Natural killer cell (primary cell): ENCODE data around the gene R3HDM2. TPM values are rescaled to one million over a fixed set of nuclear protein-coding genes. Genes with fewer than 3 reads are reported as not detected.

Source experiments
- ATAC-seq, 3 donors: fragments of 150-1000 bp in 2 of 3; fragments of 200-7000 bp in 1 of 3; cut with Tn5 transposase; 1 replicate in 1 of 3; 2 replicates in 2 of 3; pipeline ENCODE4 v1.10.0; 2021; ENCODE audit warnings: mild to moderate bottlenecking in 2 of 3, moderate library complexity in 2 of 3
- DNase-seq, 2 donors: peaks; one replicate each; pipeline versions ENCODE4 v3.0.0 to v3.0.0-alpha.2; 2013 to 2021; ENCODE audit warnings: mixed read lengths in 1 of 2
- H3K27ac ChIP-seq: one replicate; pipeline ENCODE4 v1.5.1; 2013; ENCODE audit warnings: mild to moderate bottlenecking, low read length
- H3K27me3 ChIP-seq: one replicate; pipeline ENCODE4 v1.6.1; 2013; ENCODE audit warnings: low read length; ENCODE audit not compliant: control insufficient read depth, insufficient read depth
- H3K36me3 ChIP-seq: one replicate; pipeline ENCODE4 v1.6.1; 2013; ENCODE audit warnings: low read length; ENCODE audit not compliant: control insufficient read depth, insufficient read depth
- H3K4me1 ChIP-seq: one replicate; pipeline ENCODE4 v1.6.1; 2013; ENCODE audit warnings: low read length; ENCODE audit not compliant: control insufficient read depth, insufficient read depth
- H3K4me3 ChIP-seq: one replicate; pipeline ENCODE4 v1.5.1; 2013; ENCODE audit warnings: low read length
- H3K9me3 ChIP-seq: one replicate; pipeline ENCODE4 v1.6.1; 2013; ENCODE audit warnings: low read length; ENCODE audit not compliant: control insufficient read depth, insufficient read depth
- H3K27ac Mint-ChIP-seq, 2 donors: one replicate each; pipeline ENCODE4 v1.8.0; 2022; ENCODE audit warnings: mild to moderate bottlenecking in 2 of 2, mixed read lengths in 2 of 2, moderate library complexity in 1 of 2
- H3K27me3 Mint-ChIP-seq, 2 donors: one replicate each; pipeline ENCODE4 v1.8.0; 2022; ENCODE audit warnings: low read depth in 2 of 2, mixed read lengths in 2 of 2
- H3K36me3 Mint-ChIP-seq: one replicate; pipeline ENCODE4 v1.8.0; 2022; ENCODE audit warnings: mixed read lengths
- H3K4me1 Mint-ChIP-seq, 2 donors: one replicate each; pipeline ENCODE4 v1.8.0; 2022; ENCODE audit warnings: mixed read lengths in 2 of 2
- H3K4me3 Mint-ChIP-seq: one replicate; pipeline ENCODE4 v1.8.0; 2022; ENCODE audit warnings: mild to moderate bottlenecking, moderate library complexity, mixed read lengths
- H3K9me3 Mint-ChIP-seq, 2 donors: one replicate each; pipeline ENCODE4 v1.8.0; 2022; ENCODE audit warnings: mixed read lengths in 2 of 2
- CTCF ChIP-seq: fragments of 200-600 bp; IDR thresholded peaks from one replicate; pipeline ENCODE4 v1.8.0; 2022; ENCODE audit warnings: antibody characterized with exemption
- WGBS: methylation state at CpG from one replicate; pipeline ENCODE4 v1.1.7; 2013; ENCODE audit warnings: missing lambda C conversion rate; ENCODE audit not compliant: insufficient coverage; 5-methylcytosine and 5-hydroxymethylcytosine counted together
- intact Hi-C: fragments of 100-400 bp; cut with micrococcal nuclease; formaldehyde crosslinking; loops from one replicate; pipeline ENCODE4 v1.14.2; 2022
- total RNA-seq, 4 donors: library from RNA; stranded (reverse); fragments of 120-200 nt in 1 of 4; gene quantifications; one replicate each; pipeline versions ENCODE4 v1.2.3 to v1.2.4, GENCODE V29; 2013 to 2022

The R3HDM2 gene
- total RNA-seq, 3 donors from 2014 or later (not counting 1 experiment from before 2014, with no cell fraction given), result 110 to 124 (median 123) TPM

- intact Hi-C loops, result no loop called here
- no peak overlapping the region for H3K4me3 Mint-ChIP-seq
- peaks cover 0 to 5% of the 10 kb centered on the region in 2 donors for H3K27me3 Mint-ChIP-seq
Observed at GRCh38 chr12:57205186-57205585, 225.7 kb downstream of the R3HDM2 start.

GRCh38 chr12:57204454-57204853, 226.4 kb downstream of the R3HDM2 start:
- H3K27me3 Mint-ChIP-seq, result peaks cover 0 to 5% of the 10 kb centered on the region in 2 donors
- Histone ChIP-seq H3K27me3 (no peaks in the 10 kb centered on the region), H3K4me1 (no peaks in the 10 kb centered on the region), H3K36me3 (no peaks in the 10 kb centered on the region), H3K27ac (no peak overlapping the region), H3K9me3 (no peaks in the 10 kb centered on the region), H3K4me3 (no peak overlapping the region)
- no peaks in the 10 kb centered on the region for H3K36me3 Mint-ChIP-seq
- no peak overlapping the region for H3K27ac Mint-ChIP-seq
- intact Hi-C loops, result no loop called here
- no peaks in the 10 kb centered on the region for H3K4me1 Mint-ChIP-seq
- no peak for ATAC-seq
- H3K9me3 Mint-ChIP-seq, result no peaks in the 10 kb centered on the region
- no peak for TF ChIP-seq CTCF
- DNase-seq, result no peak
- 91% methylated on average over 19 of the region's 19 CpGs for WGBS
- H3K4me3 Mint-ChIP-seq, result no peak overlapping the region

More at GRCh38 chr12:57205186-57205585, 225.7 kb downstream of the R3HDM2 start:
- no peak overlapping the region for H3K27ac Mint-ChIP-seq
- TF ChIP-seq CTCF, result no peak
- no peaks in the 10 kb centered on the region for H3K4me1 ChIP-seq
- H3K9me3 ChIP-seq, result no peaks in the 10 kb centered on the region
- no peaks in the 10 kb centered on the region for H3K36me3 Mint-ChIP-seq
- H3K27ac ChIP-seq, result no peak overlapping the region
- no peak overlapping the region for H3K4me3 ChIP-seq
- no peaks in the 10 kb centered on the region for H3K27me3 ChIP-seq
- ATAC-seq (no peak), DNase-seq (no peak)
- no peaks in the 10 kb centered on the region for H3K36me3 ChIP-seq
- no peaks in the 10 kb centered on the region for H3K4me1 Mint-ChIP-seq
- WGBS, result 94% methylated on average over 23 of the region's 26 CpGs
- no peaks in the 10 kb centered on the region for H3K9me3 Mint-ChIP-seq

- intact Hi-C loops, result no loop called here
- ATAC-seq (no peak), DNase-seq (no peak)
- Mint-ChIP-seq H3K4me3 (no peak overlapping the region), H3K27ac (no peak overlapping the region), H3K4me1 (no peaks in the 10 kb centered on the region), H3K27me3 (peaks cover 0 to 5% of the 10 kb centered on the region in 2 donors), H3K36me3 (no peaks in the 10 kb centered on the region), H3K9me3 (no peaks in the 10 kb centered on the region)
- Histone ChIP-seq H3K27me3 (no peaks in the 10 kb centered on the region), H3K4me1 (no peaks in the 10 kb centered on the region), H3K36me3 (no peaks in the 10 kb centered on the region), H3K27ac (no peak overlapping the region), H3K9me3 (no peaks in the 10 kb centered on the region), H3K4me3 (no peak overlapping the region)
- 83% methylated on average over 11 of the region's 11 CpGs for WGBS
- no peak for TF ChIP-seq CTCF
Observed at GRCh38 chr12:57203791-57204190, 227.1 kb downstream of the R3HDM2 start.

Other genes with a start within 250 kb of the R3HDM2 start
- gene NXPH4, start 214.2 kb downstream of the R3HDM2 start, total RNA-seq, result under 1 TPM in 1 of 3 donors, not detected in 2; 0.82 TPM
- 10 to 100 TPM; 28.6 to 39.3 (median 34.9) TPM for gene SHMT2, start 201.3 kb downstream of the R3HDM2 start, total RNA-seq
- gene STAC3, start 179.9 kb downstream of the R3HDM2 start, total RNA-seq, result 1 to 10 TPM; 2.4 to 4.1 (median 3.8) TPM
- under 1 TPM; 0.18 to 0.35 (median 0.31) TPM for gene INHBC, start 3.7 kb upstream of the R3HDM2 start, total RNA-seq
- not detected for gene INHBE, start 24.3 kb upstream of the R3HDM2 start, total RNA-seq
- gene GLI1, start 28.7 kb upstream of the R3HDM2 start, total RNA-seq, result 1 to 10 TPM in 1 of 3 donors, under 1 TPM in 2; 0.50 to 1.4 (median 0.99) TPM
- gene ARHGAP9, start 48.8 kb upstream of the R3HDM2 start, total RNA-seq, result 1,000 to 10,000 TPM in 2 of 3 donors, 100 to 1,000 TPM in 1; 558 to 1,091 (median 1,015) TPM
- 100 to 1,000 TPM; 200 to 237 (median 218) TPM for gene MARS1, start 57.0 kb upstream of the R3HDM2 start, total RNA-seq
- gene DDIT3, start 89.5 kb upstream of the R3HDM2 start, total RNA-seq, result 100 to 1,000 TPM; 117 to 318 (median 182) TPM
- gene MBD6, start 91.8 kb upstream of the R3HDM2 start, total RNA-seq, result 100 to 1,000 TPM; 130 to 142 (median 139) TPM
- gene DCTN2, start 116.1 kb upstream of the R3HDM2 start, total RNA-seq, result 10 to 100 TPM; 65.5 to 76.5 (median 71.8) TPM
- under 1 TPM; 0.09 to 0.40 (median 0.16) TPM for gene KIF5A, start 119.0 kb upstream of the R3HDM2 start, total RNA-seq
- gene PIP4K2C, start 160.1 kb upstream of the R3HDM2 start, total RNA-seq, result 10 to 100 TPM; 41.0 to 62.9 (median 52.0) TPM
- 10 to 100 TPM; 65.1 to 81.1 (median 77.0) TPM for gene DTX3, start 173.8 kb upstream of the R3HDM2 start, total RNA-seq
- gene ARHGEF25, start 180.4 kb upstream of the R3HDM2 start, total RNA-seq, result 1 to 10 TPM; 3.1 to 6.5 (median 5.1) TPM
- gene B4GALNT1, start 202.2 kb upstream of the R3HDM2 start, total RNA-seq, result under 1 TPM; 0.38 to 0.59 (median 0.48) TPM